Natural killer cell (primary cell): ENCODE data around the gene CHST15. TPM values are rescaled to one million over a fixed set of nuclear protein-coding genes. Genes with fewer than 3 reads are reported as not detected.

ENCODE experiments used
- ATAC-seq, 3 donors: fragments of 150-1000 bp in 2 of 3; fragments of 200-7000 bp in 1 of 3; cut with Tn5 transposase; 1 replicate in 1 of 3; 2 replicates in 2 of 3; pipeline ENCODE4 v1.10.0; 2021; ENCODE audit warnings: mild to moderate bottlenecking in 2 of 3, moderate library complexity in 2 of 3
- DNase-seq, 2 donors: peaks; one replicate each; pipeline versions ENCODE4 v3.0.0 to v3.0.0-alpha.2; 2013 to 2021; ENCODE audit warnings: mixed read lengths in 1 of 2
- H3K27ac ChIP-seq: one replicate; pipeline ENCODE4 v1.5.1; 2013; ENCODE audit warnings: mild to moderate bottlenecking, low read length
- H3K27me3 ChIP-seq: one replicate; pipeline ENCODE4 v1.6.1; 2013; ENCODE audit warnings: low read length; ENCODE audit not compliant: control insufficient read depth, insufficient read depth
- H3K36me3 ChIP-seq: one replicate; pipeline ENCODE4 v1.6.1; 2013; ENCODE audit warnings: low read length; ENCODE audit not compliant: control insufficient read depth, insufficient read depth
- H3K4me1 ChIP-seq: one replicate; pipeline ENCODE4 v1.6.1; 2013; ENCODE audit warnings: low read length; ENCODE audit not compliant: control insufficient read depth, insufficient read depth
- H3K4me3 ChIP-seq: one replicate; pipeline ENCODE4 v1.5.1; 2013; ENCODE audit warnings: low read length
- H3K9me3 ChIP-seq: one replicate; pipeline ENCODE4 v1.6.1; 2013; ENCODE audit warnings: low read length; ENCODE audit not compliant: control insufficient read depth, insufficient read depth
- H3K27ac Mint-ChIP-seq, 2 donors: one replicate each; pipeline ENCODE4 v1.8.0; 2022; ENCODE audit warnings: mild to moderate bottlenecking in 2 of 2, mixed read lengths in 2 of 2, moderate library complexity in 1 of 2
- H3K27me3 Mint-ChIP-seq, 2 donors: one replicate each; pipeline ENCODE4 v1.8.0; 2022; ENCODE audit warnings: low read depth in 2 of 2, mixed read lengths in 2 of 2
- H3K36me3 Mint-ChIP-seq: one replicate; pipeline ENCODE4 v1.8.0; 2022; ENCODE audit warnings: mixed read lengths
- H3K4me1 Mint-ChIP-seq, 2 donors: one replicate each; pipeline ENCODE4 v1.8.0; 2022; ENCODE audit warnings: mixed read lengths in 2 of 2
- H3K4me3 Mint-ChIP-seq: one replicate; pipeline ENCODE4 v1.8.0; 2022; ENCODE audit warnings: mild to moderate bottlenecking, moderate library complexity, mixed read lengths
- H3K9me3 Mint-ChIP-seq, 2 donors: one replicate each; pipeline ENCODE4 v1.8.0; 2022; ENCODE audit warnings: mixed read lengths in 2 of 2
- WGBS: methylation state at CpG from one replicate; pipeline ENCODE4 v1.1.7; 2013; ENCODE audit warnings: missing lambda C conversion rate; ENCODE audit not compliant: insufficient coverage; 5-methylcytosine and 5-hydroxymethylcytosine counted together
- intact Hi-C: fragments of 100-400 bp; cut with micrococcal nuclease; formaldehyde crosslinking; loops from one replicate; pipeline ENCODE4 v1.14.2; 2022
- total RNA-seq, 4 donors: library from RNA; stranded (reverse); fragments of 120-200 nt in 1 of 4; gene quantifications; one replicate each; pipeline versions ENCODE4 v1.2.3 to v1.2.4, GENCODE V29; 2013 to 2022
- TF ChIP-seq, protein P1 (sequence below): fragments of 200-600 bp; IDR thresholded peaks from one replicate; pipeline ENCODE4 v1.8.0; 2022; ENCODE audit warnings: antibody characterized with exemption

Gene CHST15
- total RNA-seq, 3 donors from 2014 or later (not counting 1 experiment from before 2014, with no cell fraction given), result 1.9 to 11.9 (median 8.7) TPM

DNA sequence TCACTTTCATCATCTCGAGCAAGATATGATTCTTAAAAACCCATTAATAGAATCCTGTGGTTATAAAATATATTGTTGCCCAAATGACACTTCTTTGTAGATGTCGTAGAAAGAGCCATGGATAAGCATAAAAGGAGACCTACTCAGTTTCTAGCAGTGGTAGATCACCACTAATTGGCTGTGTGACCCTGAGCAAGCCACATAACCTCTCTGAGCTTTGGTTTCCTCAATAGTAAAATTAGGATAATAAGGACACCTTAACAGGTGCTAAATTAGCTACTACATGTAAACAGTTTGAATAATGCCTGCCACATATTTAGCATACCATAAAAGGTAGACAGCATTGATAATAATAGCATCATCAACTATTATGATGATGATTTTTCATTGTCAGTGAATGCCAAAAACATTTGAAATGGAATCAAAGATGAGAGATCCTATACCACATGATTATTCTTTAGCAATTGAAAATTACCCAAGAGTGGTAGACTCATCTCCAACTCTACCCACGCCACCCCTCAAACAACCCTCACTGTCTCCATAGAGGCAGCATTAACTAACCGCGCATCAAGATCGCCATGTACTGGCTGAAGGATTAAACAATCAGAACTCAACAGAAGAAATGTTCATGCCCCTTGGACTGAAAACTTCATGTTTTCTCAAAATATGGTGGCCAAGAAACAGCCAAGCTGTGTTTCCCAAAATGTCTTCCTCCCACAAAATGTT is 45.8 kb downstream of the CHST15 start:
- Mint-ChIP-seq H3K27ac (no peak overlapping the region), H3K4me3 (no peak overlapping the region), H3K4me1 (no peaks in the 10 kb centered on the region), H3K27me3 (peaks cover 7 to 19% of the 10 kb centered on the region in 2 donors), H3K9me3 (no peaks in the 10 kb centered on the region), H3K36me3 (no peaks in the 10 kb centered on the region)
- TF ChIP-seq, protein P1, sequence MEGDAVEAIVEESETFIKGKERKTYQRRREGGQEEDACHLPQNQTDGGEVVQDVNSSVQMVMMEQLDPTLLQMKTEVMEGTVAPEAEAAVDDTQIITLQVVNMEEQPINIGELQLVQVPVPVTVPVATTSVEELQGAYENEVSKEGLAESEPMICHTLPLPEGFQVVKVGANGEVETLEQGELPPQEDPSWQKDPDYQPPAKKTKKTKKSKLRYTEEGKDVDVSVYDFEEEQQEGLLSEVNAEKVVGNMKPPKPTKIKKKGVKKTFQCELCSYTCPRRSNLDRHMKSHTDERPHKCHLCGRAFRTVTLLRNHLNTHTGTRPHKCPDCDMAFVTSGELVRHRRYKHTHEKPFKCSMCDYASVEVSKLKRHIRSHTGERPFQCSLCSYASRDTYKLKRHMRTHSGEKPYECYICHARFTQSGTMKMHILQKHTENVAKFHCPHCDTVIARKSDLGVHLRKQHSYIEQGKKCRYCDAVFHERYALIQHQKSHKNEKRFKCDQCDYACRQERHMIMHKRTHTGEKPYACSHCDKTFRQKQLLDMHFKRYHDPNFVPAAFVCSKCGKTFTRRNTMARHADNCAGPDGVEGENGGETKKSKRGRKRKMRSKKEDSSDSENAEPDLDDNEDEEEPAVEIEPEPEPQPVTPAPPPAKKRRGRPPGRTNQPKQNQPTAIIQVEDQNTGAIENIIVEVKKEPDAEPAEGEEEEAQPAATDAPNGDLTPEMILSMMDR, result no peak
- 93% methylated on average over 5 of the region's 6 CpGs for WGBS
- H3K9me3 ChIP-seq, result no peaks in the 10 kb centered on the region
- no peak for ATAC-seq
- peaks cover 15% of the 10 kb centered on the region for H3K4me1 ChIP-seq
- no peaks in the 10 kb centered on the region for H3K27me3 ChIP-seq
- no peak overlapping the region for H3K4me3 ChIP-seq
- no peak overlapping the region for H3K27ac ChIP-seq
- DNase-seq, result no peak
- intact Hi-C loops, result no loop called here
- no peaks in the 10 kb centered on the region for H3K36me3 ChIP-seq

DNA sequence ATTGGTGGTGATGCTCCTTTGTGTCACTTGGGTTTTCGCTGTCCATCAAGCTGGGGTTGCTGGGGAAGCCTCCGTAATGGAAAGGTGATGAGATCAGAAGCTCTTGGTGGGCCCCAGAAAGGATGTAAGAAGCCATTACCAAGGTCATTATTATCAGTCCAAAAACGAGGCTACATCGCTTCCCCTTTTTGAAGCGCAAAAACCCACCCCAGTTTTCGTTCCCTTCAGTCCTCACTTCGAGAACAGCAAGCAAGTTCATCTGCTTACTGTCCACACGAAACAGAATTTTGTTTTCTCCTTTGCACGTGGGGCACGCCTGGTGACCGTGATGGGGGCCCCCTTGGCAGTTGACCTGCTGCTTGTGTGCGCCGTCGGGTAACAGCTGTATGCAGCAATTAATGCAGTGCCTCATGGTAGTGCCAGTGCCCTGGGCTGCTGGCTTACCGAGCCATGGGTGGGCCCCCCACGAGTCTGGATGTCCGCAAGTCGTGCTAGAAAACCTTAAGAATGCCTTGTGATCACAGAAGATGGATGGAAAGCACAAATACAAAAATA is 47.5 kb downstream of the CHST15 start:
- no peaks in the 10 kb centered on the region for H3K36me3 Mint-ChIP-seq
- no peaks in the 10 kb centered on the region for H3K36me3 ChIP-seq
- H3K27me3 Mint-ChIP-seq, result peaks cover 9 to 20% of the 10 kb centered on the region in 2 donors
- TF ChIP-seq, protein P1, result no peak
- H3K4me3 ChIP-seq, result no peak overlapping the region
- intact Hi-C loops, result no loop called here
- H3K4me1 ChIP-seq, result peaks cover 20% of the 10 kb centered on the region
- no peaks in the 10 kb centered on the region for H3K9me3 Mint-ChIP-seq
- H3K4me1 Mint-ChIP-seq, result no peaks in the 10 kb centered on the region
- H3K27me3 ChIP-seq, result no peaks in the 10 kb centered on the region
- WGBS, result 74% methylated on average over 18 of the region's 18 CpGs
- no peak overlapping the region for H3K27ac ChIP-seq
- DNase-seq (no peak), ATAC-seq (no peak)
- no peaks in the 10 kb centered on the region for H3K9me3 ChIP-seq
- no peak overlapping the region for H3K27ac Mint-ChIP-seq
- no peak overlapping the region for H3K4me3 Mint-ChIP-seq

DNA sequence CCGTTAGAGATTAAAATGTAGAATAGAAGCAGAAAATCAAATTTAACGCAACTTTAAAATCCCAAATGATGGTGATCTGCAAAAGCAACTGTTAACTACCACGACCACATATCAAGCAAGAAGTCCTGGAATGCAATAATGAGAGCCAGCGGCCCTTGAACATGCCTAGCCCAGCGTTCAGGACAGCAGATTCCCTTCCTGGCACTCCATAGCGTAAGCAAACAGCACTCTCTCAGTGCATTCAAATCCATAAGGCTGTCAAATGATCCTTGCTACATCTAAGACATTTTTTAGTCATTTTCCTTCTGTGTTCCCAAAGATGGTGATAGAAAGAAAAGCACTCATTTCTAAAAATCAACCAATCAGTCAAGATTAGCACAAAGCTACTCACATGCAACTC is 48.1 kb downstream of the CHST15 start:
- Histone ChIP-seq H3K36me3 (no peaks in the 10 kb centered on the region), H3K4me3 (no peak overlapping the region), H3K27ac (no peak overlapping the region), H3K9me3 (no peaks in the 10 kb centered on the region), H3K27me3 (no peaks in the 10 kb centered on the region), H3K4me1 (peaks cover 20% of the 10 kb centered on the region)
- intact Hi-C loops, result no loop called here
- TF ChIP-seq, protein P1, result no peak
- Mint-ChIP-seq H3K4me3 (no peak overlapping the region), H3K9me3 (no peaks in the 10 kb centered on the region), H3K4me1 (no peaks in the 10 kb centered on the region), H3K27ac (no peak overlapping the region), H3K36me3 (no peaks in the 10 kb centered on the region), H3K27me3 (peaks cover 9 to 20% of the 10 kb centered on the region in 2 donors)
- WGBS, result 89% methylated on average over 6 of the region's 6 CpGs
- ATAC-seq (no peak), DNase-seq (no peak)
